ENCODE results near the gene FBXW4. TPM values are rescaled to one million over a fixed set of nuclear protein-coding genes. Genes with fewer than 3 reads are reported as not detected.

FBXW4 gene
- polyA plus RNA-seq, 2 of the 4 experiments (the other 2 are of a cell fraction) = 24.0 to 41.1 TPM

GRCh38 chr10:101569622-101570427, 125.1 kb downstream of the FBXW4 start (continued):
- TF ChIP-seq MAZ (IDR thresholded peaks at IDR 0.05; ENCODE audit: borderline replicate concordance, low read depth, low read length) (0 out of 2 replicates have a peak, but pooled peaks have one; percentile 33), RFX5 (IDR thresholded peaks at IDR 0.05) (no peak), CHD4 (IDR thresholded peaks at IDR 0.05; ENCODE audit: borderline replicate concordance) (no peak), JUN (IDR thresholded peaks at IDR 0.05) (peak in 1 of 2 experiments; percentile 60; a peak in 1 of 5 replicates), CEBPB (IDR thresholded peaks at IDR 0.05) (no peak), KDM1A (IDR thresholded peaks at IDR 0.05; ENCODE audit: low read depth) (no peak), ZFP36 (IDR thresholded peaks at IDR 0.05; ENCODE audit: borderline replicate concordance, partially characterized antibody) (no peak), HOXB13 (CRISPR knock-in tag; IDR thresholded peaks at IDR 0.05; ENCODE audit: low read depth) (no peak), CHD2 (IDR thresholded peaks at IDR 0.05; ENCODE audit: low read length, partially characterized antibody) (no peak), SMC3 (IDR thresholded peaks at IDR 0.05) (peak; percentile 91), POLR2A (IDR thresholded peaks at IDR 0.05; ENCODE audit: low read length) (peak; percentile 26; the same call in 1 of the 2 replicates), HOXB5 (CRISPR knock-in tag; IDR thresholded peaks at IDR 0.05) (no peak), EP300 (IDR thresholded peaks at IDR 0.05) (no peak), ZSCAN20 (CRISPR knock-in tag; IDR thresholded peaks at IDR 0.05) (no peak)

DNA sequence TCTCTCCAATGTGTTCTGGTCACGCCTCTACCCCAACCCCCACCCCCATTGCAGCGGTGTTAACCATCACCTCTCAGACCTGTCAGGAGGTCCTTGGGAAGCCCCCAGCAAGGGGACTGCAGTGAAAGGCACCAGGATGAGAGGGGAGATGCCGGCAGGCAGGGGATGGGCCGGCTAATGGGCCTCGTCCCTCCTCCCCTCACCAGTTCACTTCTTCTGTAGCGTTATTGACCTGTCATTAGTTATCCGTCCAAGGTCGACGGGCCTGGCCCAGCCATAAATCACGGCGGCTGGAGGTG, 125.7 kb downstream of the FBXW4 start:
- DNase-seq (ENCODE audit: low read depth in 1 of 2, low spot score in 1 of 2) (no peak), FAIRE-seq (no peak), ATAC-seq (peak in 1 of 2 experiments; percentile 3; a peak in 3 of 6 replicates)
- Histone ChIP-seq H3K27ac (peak overlapping the region in 1 of 2 experiments; percentile 92; a peak in 4 of 6 replicates), H3K4me2 (peak overlapping the region; percentile 95), H3K4me1 (peaks cover 10% of the 10 kb centered on the region; the same call in 2 of the 3 replicates), H3K4me3 (peak overlapping the region; percentile 63), H3K9me3 (peaks cover 13% of the 10 kb centered on the region; the same call in 2 of the 3 replicates)
- POLR2A ChIA-PET = interaction anchor here (1.0 kb wide), 1 partner anchor 19 kb away, joined by 3 read pairs; the partner anchor contains the start of genes DPCD and POLL
- CTCF ChIA-PET = interaction anchor here (0.6 to 6.6 kb wide), 49 partner anchors 8 to 509 kb away, joined by 3 to 136 read pairs (median 4); partner anchors contain the start of genes DPCD and POLL
- 40% methylated on average over 10 of the region's 11 CpGs for WGBS (ENCODE audit: missing lambda C conversion rate)
- no peak for TF ChIP-seq CHD2 (IDR thresholded peaks at IDR 0.05; ENCODE audit: low read length, partially characterized antibody)
- TF ChIP-seq ESRRA (IDR thresholded peaks at IDR 0.05; ENCODE audit: borderline replicate concordance, low read length) = no peak
- TF ChIP-seq KDM1A (IDR thresholded peaks at IDR 0.05; ENCODE audit: low read depth) = no peak
- TF ChIP-seq NR3C1 (IDR thresholded peaks at IDR 0.05) = no peak
- TF ChIP-seq HOXB5 (CRISPR knock-in tag; IDR thresholded peaks at IDR 0.05) = no peak
- no peak for TF ChIP-seq RNF2 (IDR thresholded peaks at IDR 0.05; ENCODE audit: borderline replicate concordance, low read depth)
- TF ChIP-seq E2F6 (IDR thresholded peaks at IDR 0.05; ENCODE audit: borderline replicate concordance, low read depth) = no peak
- TF ChIP-seq CEBPB (IDR thresholded peaks at IDR 0.05) = no peak
- TF ChIP-seq, protein P1, sequence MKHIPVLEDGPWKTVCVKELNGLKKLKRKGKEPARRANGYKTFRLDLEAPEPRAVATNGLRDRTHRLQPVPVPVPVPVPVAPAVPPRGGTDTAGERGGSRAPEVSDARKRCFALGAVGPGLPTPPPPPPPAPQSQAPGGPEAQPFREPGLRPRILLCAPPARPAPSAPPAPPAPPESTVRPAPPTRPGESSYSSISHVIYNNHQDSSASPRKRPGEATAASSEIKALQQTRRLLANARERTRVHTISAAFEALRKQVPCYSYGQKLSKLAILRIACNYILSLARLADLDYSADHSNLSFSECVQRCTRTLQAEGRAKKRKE (CRISPR knock-in tag; IDR thresholded peaks at IDR 0.05; ENCODE audit: low read depth) = no peak
- TF ChIP-seq, protein P2, sequence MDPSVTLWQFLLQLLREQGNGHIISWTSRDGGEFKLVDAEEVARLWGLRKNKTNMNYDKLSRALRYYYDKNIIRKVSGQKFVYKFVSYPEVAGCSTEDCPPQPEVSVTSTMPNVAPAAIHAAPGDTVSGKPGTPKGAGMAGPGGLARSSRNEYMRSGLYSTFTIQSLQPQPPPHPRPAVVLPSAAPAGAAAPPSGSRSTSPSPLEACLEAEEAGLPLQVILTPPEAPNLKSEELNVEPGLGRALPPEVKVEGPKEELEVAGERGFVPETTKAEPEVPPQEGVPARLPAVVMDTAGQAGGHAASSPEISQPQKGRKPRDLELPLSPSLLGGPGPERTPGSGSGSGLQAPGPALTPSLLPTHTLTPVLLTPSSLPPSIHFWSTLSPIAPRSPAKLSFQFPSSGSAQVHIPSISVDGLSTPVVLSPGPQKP (IDR thresholded peaks at IDR 0.05; ENCODE audit: low read depth, low read length) = no peak
- no peak for TF ChIP-seq CBX8 (IDR thresholded peaks at IDR 0.05)
- no peak for TF ChIP-seq JUNB (IDR thresholded peaks at IDR 0.05)
- TF ChIP-seq RAD21 (conservative IDR thresholded peaks at IDR 0.05 in 1 of 2, IDR thresholded peaks at IDR 0.05 in 1 of 2) = no peak
- TF ChIP-seq KDM5A (IDR thresholded peaks at IDR 0.05) = no peak
